Activated CD4-positive, alpha-beta T cell treated with anti-CD3 and anti-CD28 coated beads, Interleukin-2, Interleukin-4, amounts not matched to agents 100 ng/mL and 50 ng/mL, durations not matched to agents 16 hours and 8 hours (primary cell): ENCODE measurements around the gene CPA1.

Source experiments
- DNase-seq: peaks from one replicate; pipeline ENCODE4 v3.0.0-alpha.2; 2020; ENCODE audit warnings: low spot score

The CPA1 gene

DNA sequence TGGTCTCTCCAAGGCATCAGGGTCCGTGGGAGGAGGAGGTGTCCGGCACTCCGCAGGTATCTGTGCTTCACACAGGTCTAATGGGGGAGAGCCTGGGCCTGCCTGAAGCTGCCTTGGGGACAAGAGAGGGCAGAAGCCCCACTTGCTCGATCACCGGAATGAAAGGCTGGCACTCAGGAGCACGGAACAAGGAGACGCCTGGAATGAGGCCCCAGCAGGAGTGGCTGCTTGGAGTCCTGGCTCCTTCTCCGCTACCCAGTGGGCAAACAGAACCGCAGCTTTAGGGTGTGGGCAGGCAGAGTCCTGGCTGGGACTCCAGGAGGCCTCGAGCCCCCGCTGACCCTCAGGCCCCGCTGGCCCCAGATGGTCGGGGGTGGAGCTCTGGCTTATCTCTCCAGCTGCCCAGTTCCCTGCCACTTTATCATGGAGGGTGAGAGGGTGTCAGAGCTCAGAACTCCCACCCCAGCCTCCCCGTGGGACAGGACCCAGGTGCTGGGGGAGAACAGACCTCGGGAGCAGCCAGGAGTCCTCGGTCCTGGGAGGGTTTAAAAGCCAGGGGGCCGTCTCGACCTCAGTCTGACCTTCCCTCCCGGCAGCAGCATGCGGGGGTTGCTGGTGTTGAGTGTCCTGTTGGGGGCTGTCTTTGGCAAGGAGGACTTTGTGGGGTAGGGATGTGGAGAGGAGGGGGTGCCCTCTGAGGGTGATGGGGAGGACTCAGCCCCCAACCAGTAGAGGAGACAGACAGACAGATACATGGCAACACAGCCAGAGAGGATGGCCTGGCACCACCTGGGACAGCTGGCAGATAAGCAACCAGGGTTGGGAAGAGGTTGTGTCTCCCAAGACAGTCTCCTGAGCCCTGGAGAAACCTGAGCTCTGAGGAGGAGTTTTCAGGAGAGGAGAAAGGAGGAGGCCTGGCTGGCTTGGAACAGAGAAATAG, at the start of gene CPA1:
Gene CPA1, plus strand, starts transcription at position 574 of the 940 bp plus-strand sequence. Its CDS starts 27 bp downstream, at position 601.
- DNase-seq, result no peak

DNA sequence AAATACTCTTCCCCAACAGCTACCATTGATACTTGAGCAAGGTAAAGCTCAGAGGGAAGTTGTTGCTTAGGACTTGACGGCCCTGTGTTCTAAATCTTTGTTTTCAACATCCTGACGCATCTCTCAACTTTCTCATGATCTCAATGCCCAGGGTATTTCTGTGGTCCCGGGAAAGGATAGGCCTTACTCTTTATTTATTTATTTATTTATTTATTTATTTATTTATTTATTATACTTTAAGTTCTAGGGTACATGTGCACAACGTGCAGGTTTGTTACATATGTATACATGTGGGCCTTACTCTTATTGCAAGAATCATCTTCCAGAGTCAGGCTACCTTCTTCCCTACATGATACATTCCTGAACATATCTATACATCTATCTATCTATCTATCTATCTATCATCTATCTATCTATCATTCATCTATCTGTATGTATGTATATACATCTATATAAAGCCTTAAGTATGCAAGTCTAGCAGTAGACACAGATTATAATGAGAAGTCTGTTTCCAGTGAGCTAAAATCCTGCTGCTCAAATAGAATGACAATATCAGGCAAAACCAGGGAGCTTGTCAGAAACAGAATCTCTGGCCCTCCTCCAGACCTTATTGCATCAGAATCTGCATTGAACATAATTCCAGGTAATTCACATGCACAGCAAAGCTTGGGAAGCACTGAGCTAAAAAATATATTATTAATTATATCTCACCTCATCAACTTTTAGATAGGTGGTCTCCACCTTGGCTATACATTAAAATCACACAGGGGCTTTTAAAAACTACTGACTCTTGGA, 47.8 kb upstream of the CPA1 start:
- DNase-seq, result no peak

- no peak for DNase-seq
Measured at GRCh38 chr7:130333832-130334231, 46.5 kb upstream of the CPA1 start.

- no peak for DNase-seq
Measured at GRCh38 chr7:130334274-130334673, 46.0 kb upstream of the CPA1 start.

DNA sequence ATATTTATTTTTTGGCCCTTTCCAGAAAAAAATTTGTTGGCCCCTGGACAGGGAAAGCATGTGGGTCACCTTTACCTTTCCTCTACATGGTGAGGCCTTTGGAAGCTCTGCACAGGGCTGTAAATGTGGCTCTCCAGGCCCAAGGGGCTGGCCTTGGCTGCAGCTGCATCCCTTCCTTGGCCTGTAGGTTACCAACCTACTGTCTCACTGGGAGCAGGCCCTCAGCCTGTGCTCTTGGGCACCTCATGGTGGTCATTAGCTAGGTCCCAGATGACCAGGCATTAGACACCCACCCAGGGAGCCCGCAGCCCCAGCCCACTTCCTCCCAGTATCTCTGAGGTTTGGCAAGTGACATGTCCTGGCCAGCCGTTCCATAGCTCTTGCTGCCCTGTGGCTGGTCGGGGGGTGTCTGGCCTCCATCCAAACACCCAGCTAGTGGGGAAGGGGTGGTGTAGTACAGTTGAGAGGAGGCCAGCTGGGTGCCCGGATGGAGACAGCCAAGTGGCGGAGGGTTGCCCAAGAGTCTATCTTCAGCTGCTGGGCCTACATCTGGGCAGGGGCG, 42.8 kb upstream of the CPA1 start:
- no peak for DNase-seq

DNA sequence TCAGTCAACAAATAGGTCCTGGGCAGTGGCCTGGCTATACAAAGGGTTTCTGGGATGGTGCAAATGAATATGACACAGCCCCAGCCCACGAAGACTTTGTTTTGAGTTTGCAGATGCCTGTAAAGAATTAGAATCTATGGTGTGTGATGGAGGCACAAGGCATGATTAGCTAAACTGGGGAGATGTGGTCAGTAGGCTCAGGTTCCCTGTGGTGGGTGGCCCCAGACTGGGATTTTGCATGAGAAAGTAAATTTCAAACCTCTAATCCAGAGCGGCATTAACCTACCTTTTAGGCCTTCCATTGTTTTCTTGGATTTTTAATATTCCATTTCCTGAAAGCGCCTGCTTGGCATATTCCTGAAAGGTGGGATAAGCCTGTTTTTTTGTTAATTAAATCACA, 42.1 kb upstream of the CPA1 start:
- DNase-seq, result no peak

DNA sequence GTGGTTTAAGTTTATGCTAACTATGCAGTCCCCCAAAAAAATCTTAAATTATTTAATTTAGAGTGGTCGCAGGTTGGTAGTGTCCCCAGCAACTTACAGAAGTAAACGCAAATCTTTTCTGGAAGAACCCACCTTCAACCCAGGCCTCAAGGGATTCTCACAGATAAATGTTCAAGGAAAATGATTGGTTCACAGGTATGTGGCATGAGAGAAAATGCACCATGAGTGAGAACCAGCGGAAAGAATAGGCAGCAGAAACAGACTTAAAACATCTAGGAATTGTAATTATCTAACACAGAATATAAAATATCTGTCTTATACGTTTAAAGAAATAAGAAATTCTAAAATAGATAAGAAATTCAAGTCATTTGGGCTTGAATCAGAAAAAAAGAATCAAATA, 38.4 kb upstream of the CPA1 start:
- DNase-seq, result no peak

DNA sequence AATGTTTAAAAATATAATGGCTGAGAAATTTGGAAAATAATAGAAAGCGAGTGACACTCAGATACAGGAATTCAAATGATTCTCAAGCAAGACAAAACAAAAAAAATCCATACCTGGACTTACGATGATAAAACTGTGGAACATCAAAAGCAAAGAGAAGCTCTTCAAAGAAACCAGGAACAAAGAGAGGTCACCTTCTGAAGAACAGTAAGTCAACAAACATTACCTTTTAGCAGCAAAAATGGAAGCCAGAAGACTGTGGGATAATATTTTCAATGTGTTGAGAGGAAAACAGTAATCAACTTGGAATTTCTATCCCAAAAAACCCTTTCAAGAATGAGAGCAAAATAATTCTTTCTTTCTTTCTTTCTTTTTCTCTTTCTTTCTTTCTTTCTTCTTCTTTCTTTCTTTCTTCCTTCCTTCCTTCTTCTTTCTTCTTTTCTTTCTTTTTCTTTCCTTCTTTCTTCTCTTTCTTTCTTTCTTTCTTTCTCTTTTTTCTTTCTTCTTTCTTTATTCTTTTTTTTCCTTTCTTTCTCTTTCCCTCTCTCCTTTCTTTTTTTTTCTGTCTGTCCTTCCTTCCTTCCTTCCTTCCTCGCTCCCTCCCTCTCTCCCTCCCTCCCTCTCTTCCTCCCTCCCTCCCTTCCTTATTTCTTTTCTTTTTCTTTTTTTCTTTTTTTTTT, 37.5 kb upstream of the CPA1 start:
- DNase-seq, result no peak

GRCh38 chr7:130344271-130344866, 35.9 kb upstream of the CPA1 start, which contains the start of gene CPA5:
CPA5 (plus strand) TSS chr7:130344816; CDS start chr7:130346486, 1,670 bp downstream.
- no peak for DNase-seq

DNA sequence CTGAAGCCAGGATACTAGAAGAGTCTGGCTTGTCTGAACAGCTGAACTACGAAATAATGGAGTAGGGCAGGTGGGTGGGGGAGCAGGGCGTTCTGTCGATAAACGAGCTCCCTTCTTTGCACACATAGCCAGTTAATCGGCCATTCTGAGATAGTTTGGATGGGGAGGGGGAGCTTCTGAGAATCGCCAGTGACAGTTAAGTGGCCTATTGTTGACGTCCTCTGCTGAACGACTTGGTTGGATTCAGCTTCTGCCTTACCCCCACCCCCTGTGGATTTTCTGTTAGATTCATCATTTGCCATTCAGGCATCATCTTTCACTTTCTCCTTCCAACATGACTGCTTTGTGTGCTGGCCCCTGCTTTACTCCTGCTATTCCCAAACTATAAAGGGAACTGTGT, 35.2 kb upstream of the CPA1 start:
- no peak for DNase-seq

DNA sequence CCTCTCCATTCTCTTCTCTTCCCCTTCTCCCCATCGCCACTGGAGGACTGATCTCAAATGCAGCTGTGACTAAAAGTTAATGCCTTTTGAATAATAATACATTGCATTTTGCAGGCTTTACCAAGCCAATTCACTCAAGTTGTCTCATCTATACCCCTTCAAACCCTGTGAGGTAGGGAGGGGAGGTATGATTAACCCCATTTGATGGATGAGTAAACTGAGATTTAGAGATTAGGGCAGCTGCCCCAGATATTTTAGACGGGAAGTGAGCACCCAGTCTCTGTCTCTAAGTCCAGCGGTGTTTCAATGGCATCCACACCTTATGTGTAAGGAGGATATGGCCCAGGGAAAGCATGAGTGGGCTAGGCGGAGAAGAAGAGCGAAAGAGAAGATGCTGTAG, 34.6 kb upstream of the CPA1 start:
- no peak for DNase-seq

GRCh38 chr7:130346177-130346905, 34.0 kb upstream of the CPA1 start:
- no peak for DNase-seq

DNA sequence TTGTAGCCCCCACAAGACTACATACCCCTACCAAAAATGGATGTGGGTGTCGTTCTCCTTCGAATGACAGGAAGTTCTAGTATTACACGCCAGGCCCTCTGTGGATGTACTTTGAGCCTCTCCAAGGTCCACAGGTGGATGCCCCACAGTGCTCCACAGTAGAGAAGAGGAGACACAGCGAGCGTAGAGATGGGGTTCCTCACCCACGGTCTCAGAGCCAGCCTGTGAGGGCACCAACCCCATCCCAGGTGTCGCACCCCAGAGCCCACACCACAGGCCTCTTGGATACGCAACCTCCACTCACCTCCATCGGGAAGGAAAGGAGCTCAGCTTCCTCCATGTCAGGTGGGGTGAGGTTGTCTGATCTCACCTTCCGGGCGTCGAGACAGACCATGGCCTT, 33.4 kb upstream of the CPA1 start:
- no peak for DNase-seq

DNA sequence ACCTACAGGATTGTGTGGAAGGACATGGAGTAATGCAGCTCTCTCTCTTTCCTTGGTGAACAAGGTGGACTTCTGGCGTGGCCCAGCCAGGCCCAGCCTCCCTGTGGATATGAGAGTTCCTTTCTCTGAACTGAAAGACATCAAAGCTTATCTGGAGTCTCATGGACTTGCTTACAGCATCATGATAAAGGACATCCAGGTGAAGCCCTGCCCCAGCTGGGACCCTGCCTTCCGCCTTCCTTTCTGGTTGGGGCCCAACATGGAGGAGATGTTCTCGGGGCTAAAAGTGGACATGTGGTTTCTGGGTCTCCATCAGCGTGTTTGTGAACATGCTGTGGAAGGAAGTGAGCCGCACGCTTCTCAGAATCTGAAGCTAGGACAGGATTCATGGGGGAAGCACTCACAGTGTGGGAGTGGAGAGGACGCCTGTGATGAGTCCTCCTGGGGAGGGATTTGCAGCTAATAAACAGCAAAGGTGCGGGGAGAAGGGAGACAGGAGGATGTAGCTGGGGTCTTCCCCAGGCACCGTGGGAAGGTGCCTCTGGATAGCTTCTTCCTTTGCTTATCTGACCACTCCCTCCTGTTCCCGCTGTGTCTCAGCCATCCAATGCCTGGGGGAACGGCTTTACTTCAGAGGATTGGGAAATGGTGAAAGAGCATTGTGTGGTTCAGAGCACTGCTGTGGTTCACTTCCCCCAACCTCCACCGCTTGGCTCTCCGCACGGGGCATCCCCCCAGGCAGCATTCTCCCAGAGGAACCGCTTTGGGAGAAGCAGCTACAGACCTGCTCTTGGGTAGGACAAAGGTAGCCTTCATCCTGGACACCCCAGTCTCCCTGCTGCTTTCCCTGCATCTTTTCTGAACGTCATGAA, 30.1 kb upstream of the CPA1 start:
- DNase-seq, result no peak

DNA sequence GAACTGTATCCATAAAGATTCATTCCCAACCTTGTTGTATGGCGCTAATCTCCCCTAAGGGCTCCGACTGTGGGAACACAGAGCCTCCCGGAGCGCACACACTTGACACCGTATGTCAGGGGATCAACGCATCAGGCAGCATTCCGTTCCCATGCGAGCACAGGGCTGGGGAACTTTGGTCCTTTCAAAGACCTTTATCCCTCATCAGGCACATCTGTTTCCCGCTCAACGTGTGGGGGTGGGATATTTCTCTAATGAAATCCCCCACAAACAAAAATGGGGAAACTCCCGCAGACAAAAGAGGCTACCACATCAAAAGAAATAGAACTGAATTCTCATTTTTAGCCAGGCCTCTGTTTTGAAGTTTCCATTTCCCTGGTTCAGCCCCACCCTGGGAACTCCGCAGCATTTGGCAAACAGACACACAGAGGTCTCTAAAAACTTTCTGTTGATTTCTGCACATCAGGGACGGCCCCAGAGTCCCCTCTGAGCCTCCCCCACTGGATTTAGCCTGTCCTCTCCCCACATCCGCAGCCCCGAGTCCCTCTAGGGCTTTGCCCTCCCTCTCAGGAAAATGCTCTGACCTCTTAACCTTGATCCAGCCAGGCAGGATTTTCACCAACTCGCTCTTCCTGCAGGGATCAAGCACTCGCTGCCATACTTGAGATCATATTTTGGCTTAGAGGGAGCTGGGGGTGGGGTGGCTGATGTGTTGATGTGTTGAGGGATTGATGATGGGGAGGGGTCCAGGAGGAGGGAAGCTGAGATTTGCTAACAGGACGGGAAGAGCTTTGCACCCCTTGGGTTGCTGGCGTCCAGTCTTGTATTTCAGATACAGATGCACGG, 29.1 kb upstream of the CPA1 start:
- no peak for DNase-seq

DNA sequence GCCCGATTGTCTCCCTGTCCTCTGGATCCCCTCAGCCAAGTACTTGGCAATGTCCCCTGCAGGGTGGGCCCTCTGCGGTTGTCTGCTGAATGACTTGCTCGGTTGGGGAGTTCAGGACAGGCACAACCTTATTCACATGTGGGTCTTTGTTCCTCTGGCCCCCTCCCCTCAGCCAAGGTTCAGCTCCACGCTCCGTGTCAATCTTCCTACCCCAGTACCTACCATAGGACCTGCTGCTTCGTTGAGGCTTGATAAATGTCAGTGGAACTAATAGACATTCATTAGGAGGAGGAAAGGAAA, 28.6 kb upstream of the CPA1 start:
- DNase-seq, result no peak

DNA sequence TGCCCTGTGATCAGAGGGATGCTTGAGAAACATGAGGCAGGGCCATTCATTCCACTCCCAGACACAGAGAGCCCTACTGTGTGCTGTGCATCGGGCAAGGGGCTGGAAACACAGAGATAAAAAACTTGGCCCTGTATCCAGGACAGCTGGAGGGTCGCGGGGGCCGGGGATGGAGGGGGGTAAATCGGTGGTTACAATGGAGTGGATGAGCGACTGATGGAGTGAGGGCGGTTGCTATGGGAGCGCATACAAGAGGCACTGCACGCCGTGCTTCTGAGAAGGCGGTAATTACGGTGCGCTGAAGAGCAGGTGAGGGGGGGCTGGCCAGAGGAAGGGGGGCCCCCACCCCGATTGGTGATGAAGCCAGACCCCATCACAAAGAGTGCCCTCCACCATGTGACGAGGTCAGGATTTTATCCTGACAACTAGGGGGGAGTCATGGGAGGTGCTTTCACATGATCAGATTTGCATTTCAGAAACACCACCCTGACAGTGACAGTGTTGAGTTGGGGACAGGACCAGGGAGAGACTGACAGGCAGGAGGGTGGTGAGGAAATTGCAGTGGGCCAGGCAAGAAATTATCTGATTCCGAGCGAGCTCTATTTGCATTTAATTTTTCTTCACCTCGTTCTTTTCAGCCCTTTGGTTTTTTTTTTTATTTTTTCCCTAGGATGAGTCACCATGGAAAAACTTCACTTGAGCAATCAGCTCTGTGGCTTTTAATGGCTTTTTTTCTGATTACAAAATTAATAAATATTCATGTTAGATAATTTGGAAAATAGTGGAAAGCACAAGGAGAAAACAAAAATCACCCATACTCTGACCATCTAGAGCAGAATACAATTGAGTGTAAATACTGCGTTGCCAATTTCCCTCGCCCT, 27.9 kb upstream of the CPA1 start:
- DNase-seq, result no peak

DNA sequence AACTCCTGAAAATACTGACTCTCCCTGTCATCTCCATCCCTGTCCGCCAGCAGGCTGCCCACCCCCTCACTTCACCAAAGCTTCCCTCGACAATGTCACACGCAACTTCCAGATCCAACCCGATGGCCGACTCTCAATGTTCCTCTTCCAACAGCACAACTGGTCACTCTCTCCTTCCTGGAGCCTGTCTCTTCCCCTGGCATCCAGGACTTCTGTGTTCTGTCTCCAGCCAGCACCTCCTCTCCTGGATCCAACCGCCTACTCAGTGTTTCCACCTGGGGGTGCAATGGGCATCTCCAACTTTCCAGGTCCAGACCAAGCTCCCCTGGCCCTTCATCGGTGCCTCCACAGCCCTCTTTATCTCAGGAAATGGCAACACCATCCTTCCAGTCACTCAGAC, 27.1 kb upstream of the CPA1 start:
- no peak for DNase-seq
